ENCODE results near the gene BMP6. TPM values are rescaled to one million over a fixed set of nuclear protein-coding genes. Genes with fewer than 3 reads are reported as not detected.

BMP6 gene
- total RNA-seq, result 7.8 TPM

- peak in 2 of 3 donors; percentile 77 to 78 for DNase-seq (ENCODE audit: low read depth in 2 of 3, low spot score in 2 of 3)
Observed at GRCh38 chr6:7725849-7726415, at the start of gene BMP6. TSS of gene BMP6 (plus strand) at chr6:7726099. CDS start at chr6:7726956, 857 bp downstream.

- no peak for DNase-seq (ENCODE audit: low read depth in 2 of 3, low spot score in 2 of 3)
Observed at GRCh38 chr6:7677229-7677628, 48.7 kb upstream of the BMP6 start.

- DNase-seq (ENCODE audit: low read depth in 2 of 3, low spot score in 2 of 3), result no peak
Observed at GRCh38 chr6:7680393-7681075, 45.4 kb upstream of the BMP6 start.

- DNase-seq (ENCODE audit: low read depth in 2 of 3, low spot score in 2 of 3), result no peak
Observed at GRCh38 chr6:7681449-7681848, 44.5 kb upstream of the BMP6 start.

GRCh38 chr6:7684076-7684475 is 41.8 kb upstream of the BMP6 start:
- no peak for DNase-seq (ENCODE audit: low read depth in 2 of 3, low spot score in 2 of 3)

GRCh38 chr6:7684843-7685242 is 41.1 kb upstream of the BMP6 start:
- DNase-seq (ENCODE audit: low read depth in 2 of 3, low spot score in 2 of 3), result no peak

- DNase-seq (ENCODE audit: low read depth in 2 of 3, low spot score in 2 of 3), result no peak
Observed at GRCh38 chr6:7685276-7685675, 40.6 kb upstream of the BMP6 start.

- DNase-seq (ENCODE audit: low read depth in 2 of 3, low spot score in 2 of 3), result no peak
Observed at GRCh38 chr6:7687145-7688111, 38.5 kb upstream of the BMP6 start.

- no peak for DNase-seq (ENCODE audit: low read depth in 2 of 3, low spot score in 2 of 3)
Observed at GRCh38 chr6:7691021-7691420, 34.9 kb upstream of the BMP6 start.

- no peak for DNase-seq (ENCODE audit: low read depth in 2 of 3, low spot score in 2 of 3)
Observed at GRCh38 chr6:7691675-7692452, 34.0 kb upstream of the BMP6 start.

- no peak for DNase-seq (ENCODE audit: low read depth in 2 of 3, low spot score in 2 of 3)
Observed at GRCh38 chr6:7692453-7692784, 33.5 kb upstream of the BMP6 start.

- peak in 1 of 3 donors; percentile 41 for DNase-seq (ENCODE audit: low read depth in 2 of 3, low spot score in 2 of 3)
Observed at GRCh38 chr6:7693827-7694226, 32.1 kb upstream of the BMP6 start.

GRCh38 chr6:7696061-7696460 is 29.8 kb upstream of the BMP6 start:
- DNase-seq (ENCODE audit: low read depth in 2 of 3, low spot score in 2 of 3), result no peak

GRCh38 chr6:7697432-7697819 is 28.5 kb upstream of the BMP6 start:
- no peak for DNase-seq (ENCODE audit: low read depth in 2 of 3, low spot score in 2 of 3)

- DNase-seq (ENCODE audit: low read depth in 2 of 3, low spot score in 2 of 3), result peak in 2 of 3 donors; percentile 75 to 76
Observed at GRCh38 chr6:7697820-7698623, 27.9 kb upstream of the BMP6 start.

GRCh38 chr6:7701212-7701834 is 24.6 kb upstream of the BMP6 start:
- peak in 1 of 3 donors; percentile 33 for DNase-seq (ENCODE audit: low read depth in 2 of 3, low spot score in 2 of 3)

GRCh38 chr6:7703148-7703680 is 22.7 kb upstream of the BMP6 start:
- no peak for DNase-seq (ENCODE audit: low read depth in 2 of 3, low spot score in 2 of 3)

- no peak for DNase-seq (ENCODE audit: low read depth in 2 of 3, low spot score in 2 of 3)
Observed at GRCh38 chr6:7705483-7705882, 20.4 kb upstream of the BMP6 start.

- peak in 1 of 3 donors; percentile 37 for DNase-seq (ENCODE audit: low read depth in 2 of 3, low spot score in 2 of 3)
Observed at GRCh38 chr6:7706269-7706668, 19.6 kb upstream of the BMP6 start.
